HG03064 (cell line): Measurements from ENCODE around the gene GPR17.

Experiments used
- ATAC-seq: cut with Tn5 transposase; IDR thresholded peaks from one replicate; pipeline ENCODE4 v1.9.1; 2021; ENCODE audit warnings: low read depth; ENCODE audit not compliant: unreplicated experiment

The GPR17 gene, protein sequence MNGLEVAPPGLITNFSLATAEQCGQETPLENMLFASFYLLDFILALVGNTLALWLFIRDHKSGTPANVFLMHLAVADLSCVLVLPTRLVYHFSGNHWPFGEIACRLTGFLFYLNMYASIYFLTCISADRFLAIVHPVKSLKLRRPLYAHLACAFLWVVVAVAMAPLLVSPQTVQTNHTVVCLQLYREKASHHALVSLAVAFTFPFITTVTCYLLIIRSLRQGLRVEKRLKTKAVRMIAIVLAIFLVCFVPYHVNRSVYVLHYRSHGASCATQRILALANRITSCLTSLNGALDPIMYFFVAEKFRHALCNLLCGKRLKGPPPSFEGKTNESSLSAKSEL

DNA sequence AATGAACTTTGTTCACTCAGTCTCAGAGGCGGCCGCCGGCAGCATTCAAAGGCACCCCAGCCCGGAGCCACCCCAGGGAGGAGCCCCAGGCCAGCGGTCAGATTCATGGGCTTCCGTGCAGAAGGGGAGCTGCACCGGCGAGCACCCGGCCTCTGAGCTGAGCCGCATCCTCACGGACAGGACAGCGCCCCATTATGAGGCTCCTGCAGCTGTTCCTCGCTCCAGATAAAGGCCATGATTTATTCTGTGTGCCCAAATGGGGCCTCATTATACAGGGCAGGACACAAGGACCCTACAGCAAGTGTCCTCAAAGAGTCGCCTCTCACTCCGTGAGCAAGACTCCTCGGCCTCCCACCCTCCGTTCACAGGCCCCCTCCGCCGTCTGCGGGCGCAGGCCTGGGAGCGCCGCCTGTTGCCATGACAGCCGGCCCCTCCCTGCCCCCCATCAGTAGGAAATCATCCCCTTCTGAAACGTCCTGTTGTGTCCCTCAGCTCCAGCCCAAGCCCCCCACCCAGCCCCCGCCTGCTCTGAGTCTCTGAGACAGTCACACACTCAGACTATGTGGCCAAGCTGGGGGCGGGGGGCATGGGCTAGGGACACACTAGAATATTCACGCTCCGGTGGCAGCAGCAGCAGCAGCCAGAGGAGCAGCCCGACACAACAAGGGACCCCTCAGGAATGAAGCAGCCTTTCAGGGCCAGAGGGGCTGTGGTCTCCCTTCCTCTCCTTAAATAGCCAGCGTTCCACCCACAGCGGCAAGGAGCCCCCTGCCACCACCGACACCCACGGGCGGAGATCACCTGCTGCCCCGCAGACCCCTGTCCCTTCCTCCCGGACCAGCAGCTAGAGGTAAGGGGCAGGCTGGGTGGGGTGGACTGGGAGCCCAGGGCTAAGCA is at the start of gene GPR17:
Gene GPR17, plus strand, starts transcription at position 759 of the 897 bp plus-strand sequence. CDS start 4,583 bp downstream, outside the sequence.
- ATAC-seq: no peak

- no peak for ATAC-seq
These were observed 49.5 kb upstream of the GPR17 start for GRCh38 chr2:127596311-127597045.

- no peak for ATAC-seq
These were observed 48.6 kb upstream of the GPR17 start for GRCh38 chr2:127597046-127597983.

- ATAC-seq: no peak
These were observed 48.0 kb upstream of the GPR17 start for GRCh38 chr2:127597984-127598380.

DNA sequence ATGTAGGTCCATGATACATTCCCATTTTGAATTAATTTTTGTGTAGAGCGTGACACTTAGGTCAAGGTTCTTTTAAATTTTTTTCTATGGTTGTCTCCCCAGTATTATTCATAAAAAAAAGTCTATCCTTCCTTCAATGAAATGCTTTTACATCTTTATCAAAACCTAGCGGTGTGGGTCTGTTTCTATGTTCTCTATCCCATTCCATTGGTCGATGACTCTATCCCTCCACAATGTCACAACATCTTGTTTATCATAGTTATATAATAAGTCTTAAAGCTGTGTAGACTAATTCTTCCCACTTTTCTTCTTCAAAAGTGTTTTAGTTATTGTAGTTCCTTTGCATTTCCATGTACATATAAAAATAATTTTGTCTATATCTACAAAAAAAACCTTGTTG is 47.2 kb upstream of the GPR17 start:
- no peak for ATAC-seq

DNA sequence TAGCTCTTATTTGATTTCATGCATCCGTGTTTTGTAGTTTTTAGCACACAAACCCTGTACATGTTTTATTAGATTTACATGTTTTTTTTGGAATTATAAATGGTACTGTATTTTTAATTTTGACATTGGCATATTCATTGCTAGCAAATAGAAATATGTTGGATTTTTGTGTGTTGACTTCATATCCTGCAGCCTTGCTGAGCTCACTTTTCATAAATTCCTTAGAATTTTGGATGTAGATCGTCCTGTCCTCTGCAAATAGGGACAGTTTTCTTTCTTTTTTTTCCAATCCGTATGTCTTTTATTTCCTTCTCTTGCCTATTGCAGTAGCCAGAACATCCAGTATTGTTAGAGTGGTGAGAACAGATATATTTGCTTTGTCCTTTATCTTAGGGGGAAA is 46.7 kb upstream of the GPR17 start:
- no peak for ATAC-seq

DNA sequence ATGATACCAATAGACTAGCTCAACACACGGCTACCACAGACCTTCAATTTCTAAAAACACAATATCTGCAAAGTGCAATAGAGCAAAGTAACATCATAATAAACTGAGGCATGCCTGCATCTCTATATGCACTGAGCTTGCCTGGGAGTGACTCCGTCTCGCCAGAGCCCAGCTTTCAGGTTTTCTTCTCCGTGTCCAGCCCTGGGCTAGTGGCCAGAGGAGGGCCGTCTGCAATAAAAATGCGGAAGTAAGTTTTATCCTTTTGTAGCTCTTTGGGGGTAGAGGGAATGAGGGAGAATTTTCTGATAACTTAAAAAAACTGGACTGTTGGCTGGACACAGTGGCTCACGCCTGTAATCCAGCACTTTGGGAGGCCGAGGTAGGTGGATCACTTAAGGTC is 41.0 kb upstream of the GPR17 start:
- no peak for ATAC-seq

GRCh38 chr2:127605691-127606263 is 40.2 kb upstream of the GPR17 start:
- no peak for ATAC-seq

- no peak for ATAC-seq
These were observed 39.1 kb upstream of the GPR17 start for GRCh38 chr2:127606625-127607398.

- no peak for ATAC-seq
These were observed 38.5 kb upstream of the GPR17 start for GRCh38 chr2:127607399-127607908.

- ATAC-seq: no peak
These were observed 37.6 kb upstream of the GPR17 start for GRCh38 chr2:127608061-127609030.

DNA sequence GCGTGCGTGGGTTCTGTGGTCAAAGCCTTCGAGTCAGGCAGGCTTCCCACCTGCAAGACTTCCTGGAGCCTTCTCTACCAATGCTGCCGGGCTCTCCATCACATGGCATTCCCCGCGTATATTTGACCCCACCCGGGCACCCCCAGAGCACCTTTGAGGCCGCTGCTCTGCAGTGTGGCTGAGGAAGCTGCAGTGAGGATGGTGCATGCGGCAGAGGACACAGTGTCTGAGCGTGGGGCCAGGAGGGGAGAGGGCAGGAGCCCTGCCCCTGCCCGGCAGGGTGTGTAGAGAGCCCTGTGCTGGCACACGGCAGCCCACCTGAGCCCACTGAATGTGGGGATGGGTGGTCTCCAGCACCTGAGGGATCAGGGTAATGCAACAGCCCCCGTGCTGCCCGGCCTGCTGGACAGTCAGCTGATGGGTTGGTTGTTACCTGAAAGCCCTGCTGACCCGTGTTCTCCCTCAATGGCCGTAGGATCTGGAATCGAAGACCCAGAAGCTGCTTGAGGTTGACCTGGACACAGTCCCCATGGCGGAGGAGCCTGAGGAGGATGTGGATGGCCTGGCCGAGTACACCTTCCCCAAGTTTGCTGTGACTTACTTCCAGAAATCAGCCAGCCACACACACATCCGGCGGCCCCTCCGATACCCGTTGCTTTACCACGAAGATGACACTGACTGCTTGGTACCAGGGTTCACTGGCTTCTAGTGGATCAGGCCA is 36.8 kb upstream of the GPR17 start:
- ATAC-seq: no peak

DNA sequence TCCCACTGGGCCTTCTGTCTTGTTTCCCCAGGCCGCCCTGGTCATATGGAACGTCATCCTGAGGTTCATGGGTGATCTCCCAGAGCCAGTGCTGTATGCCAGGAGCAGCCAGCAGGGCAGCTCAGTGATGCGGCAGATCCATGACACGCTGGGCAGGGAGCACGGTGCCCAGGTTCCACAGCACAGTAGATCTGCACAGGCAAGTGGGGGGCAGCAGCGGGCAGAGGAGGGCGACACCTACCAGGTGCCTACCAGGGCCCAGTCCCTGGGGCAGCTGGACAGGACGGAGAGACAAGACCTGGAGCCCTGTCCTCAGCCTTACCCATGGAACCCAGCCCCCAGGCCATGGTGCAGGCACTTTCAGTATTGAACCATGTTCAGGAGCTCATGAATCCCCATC is 36.1 kb upstream of the GPR17 start:
- ATAC-seq: no peak

DNA sequence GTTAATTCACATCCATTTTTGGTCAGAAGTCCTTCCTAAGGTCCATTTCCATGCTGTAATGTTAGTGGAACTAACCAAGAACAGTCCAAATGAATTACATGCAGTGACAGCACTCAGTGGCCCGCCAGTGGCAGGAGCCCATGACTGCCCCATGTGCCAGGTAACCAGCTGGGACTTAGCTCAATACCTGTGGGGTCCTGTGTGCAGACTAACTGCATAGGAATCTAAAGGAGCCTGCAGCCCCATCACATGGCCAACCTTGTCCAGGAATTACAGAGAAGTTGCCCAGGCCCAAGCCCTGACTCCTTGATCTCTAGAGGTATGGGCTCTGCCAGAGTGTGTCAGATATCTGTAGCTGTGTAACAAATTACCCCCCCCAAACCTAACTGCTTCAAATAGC is 35.4 kb upstream of the GPR17 start:
- no peak for ATAC-seq

GRCh38 chr2:127611076-127611925 is 34.7 kb upstream of the GPR17 start:
- ATAC-seq: no peak
